Peyer's patch (tissue), 4 donors: Measurements from ENCODE around the gene CHSY1. TPM values are rescaled to one million over a fixed set of nuclear protein-coding genes. Genes with fewer than 3 reads are reported as not detected.

ENCODE experiments used
- DNase-seq, 3 donors: peaks; one replicate each; pipeline ENCODE4 v3.0.0-alpha.2; 2017 to 2019
- H3K27ac ChIP-seq, 4 donors: fragments of 200-600 bp; sonication (generic); one replicate each; pipeline ENCODE4 v1.5.1; 2016 to 2019
- H3K27me3 ChIP-seq, 2 donors: fragments of 200-600 bp; sonication (generic); one replicate each; pipeline ENCODE4 v1.5.1; 2019
- H3K36me3 ChIP-seq, 3 donors: fragments of 200-600 bp; sonication (generic); one replicate each; pipeline ENCODE4 v1.5.1; 2016 to 2019
- H3K4me1 ChIP-seq, 4 donors: fragments of 200-600 bp; sonication (generic); one replicate each; pipeline ENCODE4 v1.5.1; 2016 to 2019
- H3K4me3 ChIP-seq, 4 donors: fragments of 200-600 bp; sonication (generic); 1 replicate in 3 of 4; 2 replicates in 1 of 4; pipeline ENCODE4 v1.5.1; 2016 to 2019; ENCODE audit warnings: mild to moderate bottlenecking in 1 of 4
- H3K9me3 ChIP-seq, 4 donors: fragments of 200-600 bp; sonication (generic); one replicate each; pipeline ENCODE4 v1.5.1; 2016 to 2019; ENCODE audit warnings: mild to moderate bottlenecking in 1 of 4
- CTCF ChIP-seq, 6 experiments: fragments of 450-650 bp in 4 of 6; fragments of 200-600 bp in 2 of 6; sonication (generic) in 1 of 6; IDR thresholded peaks; one replicate each; pipeline ENCODE4 v1.5.1; 2017 to 2019; ENCODE audit warnings: antibody characterized with exemption in 6 of 6, mild to moderate bottlenecking in 3 of 6, moderate library complexity in 1 of 6
- POLR2A ChIP-seq, 2 donors: fragments of 450-650 bp; IDR thresholded peaks; one replicate each; pipeline ENCODE4 v1.5.1; 2017; ENCODE audit warnings: antibody characterized with exemption in 2 of 2, mild to moderate bottlenecking in 2 of 2, moderate library complexity in 2 of 2
- total RNA-seq, 4 donors: library from RNA; depleted of rRNA; stranded (reverse); fragments of >200 nt; gene quantifications; one replicate each; pipeline ENCODE4 v1.1.0, GENCODE V29; 2016

Gene CHSY1
- total RNA-seq, 4 donors from 2014 or later, result 8.1 to 31.4 (median 9.3) TPM

GRCh38 chr15:101136381-101137268, 115.2 kb downstream of the CHSY1 start:
- Histone ChIP-seq H3K4me1 (peaks cover 0 to 4% (median 0%) of the 10 kb centered on the region in 4 donors), H3K27ac (no peak overlapping the region), H3K27me3 (no peaks in the 10 kb centered on the region), H3K9me3 (no peaks in the 10 kb centered on the region), H3K36me3 (no peaks in the 10 kb centered on the region), H3K4me3 (no peak overlapping the region)
- DNase-seq, result no peak
- no peak for TF ChIP-seq POLR2A (IDR thresholded peaks at IDR 0.05)

- Histone ChIP-seq H3K27ac (no peak overlapping the region), H3K27me3 (no peaks in the 10 kb centered on the region), H3K4me3 (no peak overlapping the region), H3K9me3 (no peaks in the 10 kb centered on the region), H3K4me1 (peaks cover 0 to 4% (median 0%) of the 10 kb centered on the region in 4 donors), H3K36me3 (no peaks in the 10 kb centered on the region)
- DNase-seq, result peak in 2 of 3 donors; percentile 43 to 61
- TF ChIP-seq CTCF (IDR thresholded peaks at IDR 0.05) (no peak), POLR2A (IDR thresholded peaks at IDR 0.05) (no peak)
These were observed 116.2 kb downstream of the CHSY1 start for GRCh38 chr15:101135532-101136166.

- DNase-seq, result no peak
- H3K27ac ChIP-seq, result no peak overlapping the region
- no peaks in the 10 kb centered on the region for H3K36me3 ChIP-seq
- H3K4me3 ChIP-seq, result no peak overlapping the region
- H3K27me3 ChIP-seq, result no peaks in the 10 kb centered on the region
- peaks cover 0 to under 1% (median 0%) of the 10 kb centered on the region in 4 donors for H3K4me1 ChIP-seq
- TF ChIP-seq CTCF (IDR thresholded peaks at IDR 0.05), result no peak
- TF ChIP-seq POLR2A (IDR thresholded peaks at IDR 0.05), result no peak
- H3K9me3 ChIP-seq, result no peaks in the 10 kb centered on the region
These were observed 117.1 kb downstream of the CHSY1 start for GRCh38 chr15:101134780-101135179.

- H3K4me1 ChIP-seq, result no peaks in the 10 kb centered on the region
- no peak for DNase-seq
- no peak overlapping the region for H3K27ac ChIP-seq
- TF ChIP-seq POLR2A (IDR thresholded peaks at IDR 0.05), result no peak
- TF ChIP-seq CTCF (IDR thresholded peaks at IDR 0.05), result no peak
- no peak overlapping the region for H3K4me3 ChIP-seq
- H3K36me3 ChIP-seq, result no peaks in the 10 kb centered on the region
- H3K27me3 ChIP-seq, result no peaks in the 10 kb centered on the region
- no peaks in the 10 kb centered on the region for H3K9me3 ChIP-seq
These were observed 118.0 kb downstream of the CHSY1 start for GRCh38 chr15:101133751-101134261.

GRCh38 chr15:101133181-101133460, 118.7 kb downstream of the CHSY1 start:
- no peaks in the 10 kb centered on the region for H3K27me3 ChIP-seq
- no peak overlapping the region for H3K27ac ChIP-seq
- no peaks in the 10 kb centered on the region for H3K9me3 ChIP-seq
- no peaks in the 10 kb centered on the region for H3K36me3 ChIP-seq
- TF ChIP-seq CTCF (IDR thresholded peaks at IDR 0.05) (no peak), POLR2A (IDR thresholded peaks at IDR 0.05) (no peak)
- H3K4me3 ChIP-seq, result no peak overlapping the region
- no peak for DNase-seq
- H3K4me1 ChIP-seq, result peaks cover 0 to 2% (median under 1%) of the 10 kb centered on the region in 4 donors
